DLD1 (cell line): ENCODE data around the gene FYN.

Experiments
- in situ Hi-C: cut with HindIII; loops from 2 replicates; pipeline ENCODE4 v1.10.0; 2017; ENCODE audit warnings: low sequenced_read_pairs

The FYN gene

DNA sequence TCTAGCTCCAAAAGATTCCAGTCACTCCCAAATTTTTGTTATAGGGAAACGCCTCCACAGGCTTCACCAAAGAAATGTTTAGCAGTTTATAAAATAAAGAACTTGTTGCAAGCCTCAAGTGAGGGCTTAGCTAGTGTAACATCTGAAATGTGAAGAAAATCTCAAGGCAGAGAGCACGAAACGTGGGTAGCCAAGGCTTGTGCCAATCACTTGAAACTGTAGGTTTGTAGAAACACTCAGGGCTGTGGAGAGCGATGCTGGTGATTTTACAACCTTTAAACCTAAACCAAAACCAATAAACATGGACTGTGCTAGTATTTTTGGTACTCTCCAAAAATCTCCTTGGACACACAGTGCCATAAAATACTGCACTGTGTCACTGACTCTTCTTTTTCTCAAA, 159.4 kb downstream of the FYN start:
- in situ Hi-C loops = no loop called here

DNA sequence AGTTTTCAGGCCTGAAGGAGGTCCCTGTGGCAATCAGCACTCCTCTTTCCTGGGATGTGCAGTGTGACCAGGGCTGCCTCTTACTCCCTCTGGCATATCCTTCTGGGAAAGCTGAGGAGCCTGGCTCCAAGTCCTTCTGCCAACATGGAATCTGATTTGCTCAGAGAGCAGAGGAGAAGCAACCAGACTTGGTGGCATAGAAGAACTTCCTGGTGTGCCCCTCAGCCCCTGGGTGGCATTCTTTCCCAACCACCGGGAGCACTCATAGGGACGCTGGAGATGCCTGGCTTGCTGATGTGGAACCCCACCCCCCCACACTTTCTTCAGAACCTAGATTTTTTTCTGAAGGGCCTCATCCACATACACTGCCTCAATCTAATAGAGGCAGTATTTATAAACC, 160.0 kb downstream of the FYN start:
- in situ Hi-C loops = no loop called here

DNA sequence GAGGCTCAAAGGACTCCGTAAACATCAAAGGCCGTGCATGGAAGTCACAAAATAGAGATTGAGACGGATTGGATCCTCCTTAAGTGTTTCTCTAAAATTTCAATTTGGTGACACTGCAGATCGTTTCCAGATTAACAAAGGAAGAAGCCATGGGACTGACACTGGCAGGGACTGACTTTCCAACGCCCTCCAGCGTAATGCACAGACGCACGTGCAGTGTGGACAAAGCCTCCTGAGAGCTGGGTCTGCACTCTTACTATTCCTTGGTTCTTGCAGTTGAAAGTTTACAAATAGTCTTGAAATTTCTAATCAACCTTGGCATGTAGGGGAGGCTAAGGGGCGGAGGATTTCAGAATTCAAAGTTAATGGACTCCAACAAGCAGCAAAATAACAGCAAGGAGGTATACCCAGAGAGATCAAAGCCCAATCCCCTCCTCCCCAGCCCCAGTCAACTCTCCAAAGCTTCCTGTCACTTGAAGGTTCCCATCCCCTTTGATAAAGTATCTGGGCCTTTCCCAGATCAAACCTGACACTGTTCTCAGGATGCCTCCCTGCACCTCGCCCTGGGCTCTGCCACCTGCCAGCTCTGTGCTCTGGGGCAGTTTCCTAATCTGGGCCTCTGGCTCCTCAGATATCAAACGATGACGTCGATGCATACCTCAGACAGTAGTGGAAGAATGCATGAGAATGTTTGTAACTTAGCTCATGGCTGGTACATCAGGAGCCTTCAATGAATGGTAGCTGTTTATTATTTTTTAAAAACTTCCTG, 161.1 kb downstream of the FYN start:
- in situ Hi-C loops = no loop called here

DNA sequence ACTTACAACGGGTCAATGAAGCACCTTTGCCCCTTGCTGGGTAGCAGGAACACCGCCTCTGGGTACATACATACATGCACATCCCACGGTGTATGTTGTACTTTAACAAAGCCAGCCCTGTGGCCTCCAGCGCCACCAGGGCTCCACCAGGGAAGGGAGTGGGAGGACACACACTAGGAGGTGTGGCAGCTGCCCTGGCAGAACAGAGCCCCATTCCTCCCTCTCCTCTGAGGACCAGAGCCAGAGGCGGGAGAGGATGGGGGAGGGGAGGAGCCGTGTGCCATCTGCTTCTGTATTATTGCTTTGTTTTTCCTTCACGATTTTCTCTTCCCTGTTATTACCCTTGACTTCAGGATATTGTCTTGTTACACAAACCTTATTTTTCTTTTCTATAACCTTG, 161.8 kb downstream of the FYN start:
- in situ Hi-C loops = no loop called here

DNA sequence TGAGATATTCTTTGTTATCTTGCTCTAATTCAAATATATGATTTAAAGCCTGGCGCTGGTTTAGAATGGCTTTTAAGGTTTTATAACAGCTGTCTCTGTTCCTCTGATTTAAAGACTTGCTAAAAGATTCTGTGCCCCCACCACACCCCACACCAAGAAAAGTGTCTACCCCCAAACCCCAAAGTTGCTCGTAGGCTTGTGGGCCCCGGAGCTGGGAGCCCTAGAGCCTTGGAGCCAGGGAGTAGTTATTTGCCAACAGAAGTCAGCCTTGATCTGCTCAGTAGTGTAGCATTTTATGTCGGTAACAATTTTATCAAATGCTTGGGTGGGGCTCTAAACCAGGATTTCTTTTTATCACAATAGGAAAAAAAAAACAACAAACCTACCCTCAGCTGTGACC, 162.3 kb downstream of the FYN start:
- in situ Hi-C loops = no loop called here

DNA sequence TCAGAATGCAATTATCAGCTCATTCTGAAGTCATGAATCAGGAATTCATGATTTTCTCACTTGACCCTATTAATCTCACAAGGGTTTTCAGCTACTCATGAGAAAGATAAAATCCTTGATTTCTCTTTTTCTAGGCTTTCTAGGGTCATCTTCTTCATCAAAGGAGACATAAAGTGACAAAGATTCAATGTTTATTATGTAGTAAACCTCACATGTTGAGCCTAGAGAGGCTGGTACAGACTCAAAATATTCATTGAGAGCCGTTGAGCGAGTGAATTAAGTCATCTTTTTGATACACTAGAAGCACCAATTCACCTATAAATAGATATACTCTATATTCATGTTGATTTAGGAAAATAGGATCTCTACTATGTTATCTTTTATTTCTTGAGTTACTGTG, 162.8 kb downstream of the FYN start:
- in situ Hi-C loops = no loop called here

DNA sequence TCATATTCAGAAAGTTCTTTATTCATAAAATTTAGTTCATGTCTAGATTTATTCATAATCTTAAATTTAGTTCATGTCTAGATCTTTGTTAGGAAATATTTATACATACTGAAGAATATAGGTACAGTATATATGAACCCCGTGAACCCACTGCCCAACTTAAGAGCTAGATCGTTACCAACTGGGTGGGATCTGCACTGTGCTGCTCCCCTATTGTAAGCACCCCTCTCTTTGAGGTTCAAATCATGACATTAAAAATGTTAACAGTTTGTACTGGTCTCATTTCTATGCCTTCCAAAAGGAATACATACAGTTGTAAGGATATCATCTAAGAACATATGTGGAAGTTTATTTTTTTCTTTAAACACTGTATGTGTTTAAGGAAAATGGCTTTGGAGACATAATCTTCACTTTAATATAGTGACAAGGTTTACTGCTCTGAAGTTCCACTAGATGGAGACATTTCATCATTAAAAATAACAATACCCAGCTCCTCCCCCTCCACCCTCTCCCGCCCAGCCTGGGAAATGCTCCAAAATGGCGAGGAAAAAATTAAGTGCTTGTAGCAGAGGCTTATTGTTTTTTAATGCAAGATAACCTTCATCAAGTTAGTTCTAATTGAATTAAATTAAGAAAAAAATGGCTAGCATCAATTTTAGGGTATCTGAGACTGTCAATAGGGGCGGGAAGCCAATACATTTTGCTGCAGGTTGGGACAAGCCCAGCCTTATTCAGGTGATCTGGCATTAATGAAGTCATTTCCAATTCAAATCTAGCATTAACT, 163.4 kb downstream of the FYN start:
- in situ Hi-C loops = loop anchor here (5.0 kb wide), 1 partner anchor 282 kb away; no protein-coding TSS in a partner anchor

DNA sequence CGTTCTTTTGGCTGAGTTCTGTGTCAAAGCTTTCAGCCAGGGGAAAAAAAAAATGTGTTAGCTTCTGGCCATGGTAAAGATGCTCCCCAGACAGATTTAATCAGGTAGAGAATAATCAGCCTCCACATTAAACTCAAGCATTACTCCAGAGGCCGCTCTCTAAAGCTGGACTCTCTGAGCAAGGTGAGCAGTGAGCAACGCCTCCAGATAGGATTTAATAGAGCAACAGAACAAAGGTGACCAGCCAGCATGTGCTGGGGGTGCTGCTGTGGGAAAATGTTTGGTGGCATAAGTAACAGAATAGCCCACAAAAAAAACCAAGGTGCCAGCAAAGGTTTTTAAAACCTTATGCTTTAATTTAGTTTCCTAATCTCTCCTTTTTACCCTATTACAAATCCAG, 164.1 kb downstream of the FYN start:
- in situ Hi-C loops = loop anchor here (5.0 kb wide), 1 partner anchor 283 kb away; no protein-coding TSS in a partner anchor

DNA sequence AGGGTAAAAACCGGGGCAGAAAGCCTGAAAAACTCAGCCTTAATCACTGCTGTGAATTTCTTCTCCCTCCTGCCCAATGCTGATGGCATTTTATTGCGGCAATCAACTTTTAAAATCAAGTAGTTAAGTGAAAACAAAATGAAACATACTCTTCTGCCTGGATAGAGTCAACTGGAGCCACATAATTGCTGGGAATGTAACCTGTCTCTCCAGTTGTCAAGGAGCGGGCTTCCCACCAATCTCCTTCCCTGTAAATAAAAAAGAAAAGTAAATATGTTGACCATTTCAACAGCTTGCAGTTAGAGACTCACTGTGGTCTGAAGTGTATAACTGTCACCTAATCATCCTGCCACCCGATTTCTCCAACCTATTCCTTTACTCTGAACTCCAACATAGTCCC, 165.5 kb downstream of the FYN start:
- in situ Hi-C loops = loop anchor here (5.0 kb wide), 1 partner anchor 285 kb away; no protein-coding TSS in a partner anchor

DNA sequence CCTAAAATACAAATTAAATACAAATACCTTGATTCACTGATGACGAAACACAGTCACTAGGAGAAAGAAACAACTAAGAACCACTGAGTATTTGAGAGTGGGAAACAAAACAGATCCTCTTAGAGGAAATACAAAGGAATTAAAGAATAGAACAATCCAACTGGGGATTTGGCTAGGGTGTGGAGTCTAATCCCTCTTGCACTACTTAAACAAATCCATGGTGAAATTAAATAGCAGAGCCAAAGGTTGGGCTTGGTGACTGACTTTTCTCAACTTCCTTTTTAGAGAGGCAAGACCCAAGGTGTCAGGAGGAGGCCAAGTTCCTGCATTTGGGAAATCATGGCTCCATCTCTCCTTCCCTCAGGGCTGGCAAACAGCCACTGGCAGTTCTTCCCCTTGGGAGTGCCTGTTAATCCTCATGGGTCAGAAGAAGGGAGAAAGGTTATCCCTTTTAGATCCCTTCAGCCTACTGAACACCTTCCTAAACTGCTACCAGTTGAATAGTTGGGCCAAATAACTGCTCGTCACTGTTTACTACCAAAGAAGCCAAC, 166.3 kb downstream of the FYN start:
- in situ Hi-C loops = loop anchor here (5.0 kb wide), 1 partner anchor 285 kb away; no protein-coding TSS in a partner anchor

DNA sequence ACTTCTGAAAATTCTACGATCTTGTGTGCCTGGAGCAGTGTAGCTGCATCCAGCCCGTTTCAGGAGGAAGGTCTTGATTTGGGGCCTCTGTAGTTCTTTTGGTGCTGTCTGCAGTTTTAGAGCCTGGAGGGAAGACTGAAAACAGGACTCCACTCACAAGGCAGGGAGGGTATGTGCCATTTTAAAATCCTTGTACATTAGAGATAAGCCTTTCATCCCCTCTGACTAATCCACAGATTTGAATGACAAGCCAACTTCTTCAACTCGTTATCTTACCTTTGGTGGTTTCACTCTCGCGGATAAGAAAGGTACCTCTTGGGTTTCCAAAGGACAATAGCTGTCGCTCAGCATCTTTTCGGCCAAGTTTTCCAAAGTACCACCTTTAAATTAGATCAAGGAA, 169.5 kb downstream of the FYN start:
- in situ Hi-C loops = no loop called here

DNA sequence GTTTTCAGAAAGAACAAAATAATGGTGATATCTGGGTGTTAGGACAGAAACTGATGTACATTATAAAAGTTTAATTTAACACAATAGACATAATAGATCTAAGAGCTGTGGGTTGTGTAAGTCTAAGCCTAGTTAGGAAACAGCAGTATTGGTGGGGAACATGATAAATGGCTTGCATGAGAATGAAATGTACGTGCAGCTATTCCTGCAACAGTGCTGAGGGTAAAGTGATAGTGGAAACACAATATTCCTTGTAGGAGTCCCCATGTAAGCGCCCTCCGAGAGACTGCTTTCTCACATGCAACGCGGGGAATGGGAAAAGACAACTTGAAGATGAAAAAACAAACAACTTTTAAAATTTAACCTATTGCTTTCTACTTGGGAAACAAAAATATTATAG, 171.0 kb downstream of the FYN start:
- in situ Hi-C loops = no loop called here

DNA sequence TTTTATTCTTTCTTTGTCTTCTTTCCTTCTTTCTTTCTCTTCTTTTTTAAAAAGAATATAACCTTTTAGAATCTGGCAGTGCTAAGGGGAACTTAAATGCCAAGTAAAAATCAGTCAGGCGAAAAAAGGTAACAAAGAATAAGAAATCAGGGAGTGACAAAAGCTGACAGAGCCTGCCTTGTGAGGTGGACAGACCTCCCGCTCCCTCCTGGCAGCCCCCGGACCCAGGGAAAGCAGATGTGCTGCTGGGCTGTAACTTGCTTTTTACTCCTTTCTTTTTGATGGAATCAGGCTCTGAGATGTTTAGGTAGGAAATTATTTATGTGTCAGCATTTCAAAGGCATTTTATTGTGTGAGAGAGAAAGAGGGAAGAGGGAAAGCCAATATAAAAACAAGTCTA, 172.1 kb downstream of the FYN start:
- in situ Hi-C loops = no loop called here

DNA sequence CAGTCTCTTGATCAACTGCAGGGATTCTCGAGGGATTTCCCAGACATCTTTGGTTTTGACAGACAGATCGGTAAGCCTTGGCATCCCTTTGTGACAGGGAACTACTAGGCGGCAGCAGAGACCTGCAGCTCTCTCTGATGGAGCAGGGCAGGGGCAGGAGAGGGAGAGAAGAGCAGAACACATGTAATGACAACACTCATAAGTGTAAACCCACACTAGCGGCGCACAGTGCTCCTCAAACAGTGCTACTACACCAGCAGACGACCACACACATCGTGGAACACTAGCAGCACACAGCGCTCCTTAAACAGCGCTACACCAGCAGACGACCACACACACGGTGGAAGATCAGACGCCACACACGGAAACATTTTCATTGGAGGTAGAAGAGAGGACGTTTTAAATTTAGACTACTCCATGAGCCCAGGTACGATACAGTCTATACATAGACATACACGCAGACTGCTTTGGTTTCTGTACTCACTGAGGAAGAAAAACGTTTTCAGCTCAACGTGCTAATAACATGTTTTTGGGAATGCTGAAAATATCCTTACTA, 173.0 kb downstream of the FYN start:
- in situ Hi-C loops = no loop called here

DNA sequence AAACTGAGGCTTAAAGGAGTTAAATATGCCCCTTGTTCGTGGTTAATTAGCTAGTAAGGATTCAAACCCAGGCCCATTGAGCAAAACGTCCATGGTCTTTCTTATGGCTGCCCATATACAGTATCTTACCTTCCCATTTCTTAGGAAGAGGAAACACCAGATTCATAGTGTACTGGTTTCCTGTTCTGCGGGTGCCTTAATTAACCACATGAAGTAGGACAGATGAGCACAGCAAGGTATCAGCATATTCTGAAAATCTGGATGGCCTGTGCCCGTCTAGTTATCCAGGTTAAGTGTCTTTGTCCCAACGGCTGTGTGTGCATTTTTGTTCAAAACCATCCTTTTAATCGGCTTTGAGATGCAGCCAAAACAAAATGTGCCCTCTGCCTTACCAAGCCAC, 174.1 kb downstream of the FYN start:
- in situ Hi-C loops = no loop called here

DNA sequence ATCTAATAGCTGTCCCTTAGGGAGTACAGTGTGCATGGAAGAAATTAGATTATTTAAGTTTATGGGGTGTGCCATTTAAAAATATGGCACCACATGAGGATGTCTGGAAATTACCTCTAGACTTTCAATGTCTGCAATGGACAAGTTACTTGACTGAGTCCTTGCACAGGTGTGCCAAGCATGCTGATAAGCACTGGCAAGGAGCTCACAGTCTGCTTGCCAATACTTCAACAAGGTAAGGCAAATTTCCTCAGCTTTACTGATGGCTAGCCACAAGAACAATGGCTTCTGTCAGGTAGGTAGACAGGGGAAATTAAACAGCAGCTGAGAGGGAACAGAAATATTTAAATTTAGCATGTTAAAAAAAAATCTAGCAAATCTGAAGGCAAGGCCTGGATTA, 176.4 kb downstream of the FYN start:
- in situ Hi-C loops = no loop called here

DNA sequence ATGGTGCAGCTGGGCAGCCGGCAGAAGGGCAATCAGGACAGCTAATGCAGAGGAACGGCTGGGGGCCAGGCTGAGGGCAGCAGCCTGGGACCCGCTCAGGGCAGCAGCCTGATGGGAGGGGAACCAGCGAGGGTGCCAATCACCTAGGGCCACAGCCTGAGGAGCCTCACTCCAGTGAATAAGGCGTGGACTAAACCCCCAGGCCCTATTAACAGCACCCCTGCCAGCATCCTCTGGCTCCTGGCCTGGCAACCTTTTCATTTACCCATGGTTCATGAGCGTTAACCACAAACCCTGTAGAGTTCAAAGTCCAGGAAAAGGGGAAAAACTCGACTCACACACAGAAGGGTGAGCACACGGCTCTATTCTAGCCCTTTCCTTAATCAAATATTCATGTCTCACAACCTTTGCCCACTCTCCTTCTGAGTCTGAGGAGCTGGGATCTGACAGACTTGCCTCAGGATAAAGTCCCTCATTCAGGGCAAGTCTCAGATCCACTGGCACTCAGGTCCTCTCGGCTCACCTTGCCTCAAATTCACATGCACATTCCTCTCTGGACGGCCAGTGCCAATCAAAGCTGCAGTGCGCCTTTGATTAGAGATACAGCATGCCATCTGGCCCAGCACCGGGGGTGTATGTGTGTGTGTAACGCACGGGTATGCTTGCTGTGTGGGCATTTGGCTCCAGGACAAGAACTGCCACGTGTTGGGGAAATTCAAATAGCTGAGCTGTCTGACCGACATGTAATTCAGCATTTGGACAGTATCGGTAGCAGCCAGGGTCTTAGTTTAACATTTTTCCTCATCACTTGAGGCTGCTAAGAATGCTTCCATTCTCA, 180.7 kb downstream of the FYN start:
- in situ Hi-C loops = no loop called here

DNA sequence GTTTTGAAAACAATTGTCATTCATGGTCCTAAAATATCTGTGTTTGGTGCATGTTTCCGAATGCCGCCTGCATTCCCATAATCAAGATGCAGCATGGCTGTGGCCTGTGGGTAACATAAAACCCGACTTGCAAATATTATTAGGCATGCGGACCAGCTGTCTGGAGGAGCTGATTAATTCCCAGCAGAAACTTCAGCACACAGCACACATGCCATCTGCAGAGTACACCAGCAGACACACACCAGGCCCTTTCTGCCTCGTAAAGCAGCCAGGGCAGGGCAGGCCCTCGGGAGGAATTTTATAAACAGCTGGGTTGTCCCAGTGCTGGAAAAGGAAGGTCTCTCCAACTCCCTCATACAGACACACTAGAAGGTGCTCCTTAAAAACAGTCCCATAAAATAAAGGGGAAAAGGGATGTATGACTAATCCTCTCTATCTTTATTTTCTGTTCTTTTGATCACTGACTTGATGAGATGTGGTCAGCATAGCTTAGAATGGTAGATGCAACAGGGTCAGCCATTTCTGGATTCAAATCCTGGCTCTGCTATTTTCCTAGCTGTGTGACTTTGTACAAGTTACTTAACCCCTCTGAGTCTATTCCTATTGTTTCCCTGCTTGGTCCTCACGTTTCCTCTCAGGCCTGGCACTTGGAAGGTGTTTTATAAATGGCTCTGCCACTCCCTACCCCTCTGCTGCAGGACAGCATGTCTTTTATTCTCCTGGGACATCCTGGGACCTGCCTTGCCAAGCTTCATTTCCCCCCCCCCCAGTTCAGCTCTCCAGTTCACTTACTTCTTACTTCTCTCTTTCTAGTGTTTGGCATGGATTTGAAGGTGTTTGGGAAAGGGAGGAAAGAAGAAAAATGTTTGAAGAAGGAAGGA, 181.7 kb downstream of the FYN start:
- in situ Hi-C loops = no loop called here

DNA sequence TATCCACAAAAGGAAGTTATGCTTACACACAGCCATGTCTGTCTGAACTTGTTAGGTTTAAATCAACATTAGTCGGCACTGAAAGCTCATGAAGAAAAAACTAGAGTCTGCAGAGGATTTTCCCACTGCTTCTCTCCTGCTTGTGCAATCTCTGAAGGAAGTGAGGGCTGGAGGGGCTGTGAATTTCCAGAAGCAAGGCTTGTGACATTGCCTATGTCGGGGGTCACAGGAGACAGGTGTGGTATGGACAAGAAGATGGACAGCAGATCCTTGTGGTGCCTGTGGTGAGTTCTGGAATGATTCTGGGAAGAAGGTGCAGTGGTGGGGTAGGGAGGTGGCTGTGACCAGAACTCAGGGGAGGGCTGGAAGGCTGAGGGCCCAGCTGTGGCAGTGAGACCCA, 183.3 kb downstream of the FYN start:
- in situ Hi-C loops = no loop called here

DNA sequence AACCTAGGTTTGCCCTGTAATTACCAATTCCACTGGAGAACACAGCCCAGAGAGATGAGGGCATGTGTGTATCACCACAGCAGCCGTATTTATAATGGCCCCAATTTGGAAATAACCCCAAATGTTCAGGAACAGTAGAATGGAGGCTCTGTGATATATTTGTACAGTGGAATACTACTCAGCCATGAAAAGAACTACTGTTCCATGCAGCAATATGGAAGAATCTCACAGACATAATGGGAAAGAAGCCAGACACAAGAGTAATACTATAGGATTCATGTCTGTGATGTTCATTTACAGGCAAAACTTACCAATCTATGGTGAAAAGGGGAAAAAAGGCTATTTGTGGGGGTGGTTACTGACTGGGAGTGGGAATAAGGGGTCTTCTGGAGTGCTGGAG, 183.8 kb downstream of the FYN start:
- in situ Hi-C loops = no loop called here
